ENCODE results near the gene CAMTA1. TPM values are rescaled to one million over a fixed set of nuclear protein-coding genes. Genes with fewer than 3 reads are reported as not detected.

Gene CAMTA1
- total RNA-seq, 1 donor from 2014 or later, result 81.6 TPM

DNA sequence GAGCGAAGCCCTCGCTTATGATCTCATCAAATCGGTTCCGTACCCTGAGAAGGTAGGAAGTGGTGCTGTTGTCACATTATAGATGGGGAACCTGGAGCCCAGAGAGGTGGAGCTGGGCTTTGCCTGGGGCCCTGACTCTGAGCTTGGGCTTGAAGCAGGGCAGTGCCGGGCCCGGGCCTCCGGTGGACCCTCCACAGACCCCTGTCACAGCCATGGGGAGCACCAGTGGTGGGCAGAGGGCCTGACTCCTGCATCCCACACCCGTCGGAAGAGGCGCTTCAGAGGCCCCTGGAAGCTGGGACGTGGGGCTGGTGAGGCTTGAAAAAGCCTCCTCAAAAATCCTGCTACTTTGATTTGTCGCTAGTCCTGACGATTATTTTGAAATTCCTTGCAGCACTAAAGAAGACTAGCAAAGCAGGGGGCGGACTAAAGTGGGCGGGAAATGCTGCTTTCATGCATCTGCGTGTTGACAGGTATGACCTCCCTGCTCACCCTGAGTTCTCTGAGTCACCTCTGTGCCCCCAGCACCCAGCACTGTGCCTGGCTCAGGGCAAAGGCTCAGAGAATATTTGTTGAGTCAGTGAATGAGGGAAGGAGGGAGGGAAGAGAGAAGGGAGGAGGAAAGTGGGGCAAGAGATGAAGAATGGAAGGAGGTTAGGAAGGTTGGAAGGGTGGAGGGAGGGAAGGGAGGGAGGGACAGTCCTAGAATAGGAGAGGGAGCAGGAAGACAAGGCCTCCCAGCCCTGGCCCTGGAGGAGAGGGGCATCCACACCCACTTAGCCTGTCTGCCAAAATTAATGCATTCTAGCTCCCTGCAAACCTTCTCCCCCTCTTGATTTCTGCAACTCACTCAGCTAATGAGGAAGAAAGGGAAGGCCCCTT is 723.0 kb downstream of the CAMTA1 start:
- Mint-ChIP-seq H3K27me3 (ENCODE audit: unreplicated experiment) (no peaks in the 10 kb centered on the region), H3K4me1 (ENCODE audit: unreplicated experiment) (peaks cover 4% of the 10 kb centered on the region), H3K27ac (ENCODE audit: unreplicated experiment) (no peak overlapping the region), H3K4me3 (ENCODE audit: unreplicated experiment) (no peak overlapping the region), H3K9me3 (ENCODE audit: unreplicated experiment) (no peaks in the 10 kb centered on the region), H3K36me3 (ENCODE audit: unreplicated experiment) (no peaks in the 10 kb centered on the region)
- DNase-seq (ENCODE audit: extremely low spot score, unreplicated experiment), result no peak
- TF ChIP-seq, protein P1, sequence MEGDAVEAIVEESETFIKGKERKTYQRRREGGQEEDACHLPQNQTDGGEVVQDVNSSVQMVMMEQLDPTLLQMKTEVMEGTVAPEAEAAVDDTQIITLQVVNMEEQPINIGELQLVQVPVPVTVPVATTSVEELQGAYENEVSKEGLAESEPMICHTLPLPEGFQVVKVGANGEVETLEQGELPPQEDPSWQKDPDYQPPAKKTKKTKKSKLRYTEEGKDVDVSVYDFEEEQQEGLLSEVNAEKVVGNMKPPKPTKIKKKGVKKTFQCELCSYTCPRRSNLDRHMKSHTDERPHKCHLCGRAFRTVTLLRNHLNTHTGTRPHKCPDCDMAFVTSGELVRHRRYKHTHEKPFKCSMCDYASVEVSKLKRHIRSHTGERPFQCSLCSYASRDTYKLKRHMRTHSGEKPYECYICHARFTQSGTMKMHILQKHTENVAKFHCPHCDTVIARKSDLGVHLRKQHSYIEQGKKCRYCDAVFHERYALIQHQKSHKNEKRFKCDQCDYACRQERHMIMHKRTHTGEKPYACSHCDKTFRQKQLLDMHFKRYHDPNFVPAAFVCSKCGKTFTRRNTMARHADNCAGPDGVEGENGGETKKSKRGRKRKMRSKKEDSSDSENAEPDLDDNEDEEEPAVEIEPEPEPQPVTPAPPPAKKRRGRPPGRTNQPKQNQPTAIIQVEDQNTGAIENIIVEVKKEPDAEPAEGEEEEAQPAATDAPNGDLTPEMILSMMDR (IDR thresholded peaks at IDR 0.05), result no peak

DNA sequence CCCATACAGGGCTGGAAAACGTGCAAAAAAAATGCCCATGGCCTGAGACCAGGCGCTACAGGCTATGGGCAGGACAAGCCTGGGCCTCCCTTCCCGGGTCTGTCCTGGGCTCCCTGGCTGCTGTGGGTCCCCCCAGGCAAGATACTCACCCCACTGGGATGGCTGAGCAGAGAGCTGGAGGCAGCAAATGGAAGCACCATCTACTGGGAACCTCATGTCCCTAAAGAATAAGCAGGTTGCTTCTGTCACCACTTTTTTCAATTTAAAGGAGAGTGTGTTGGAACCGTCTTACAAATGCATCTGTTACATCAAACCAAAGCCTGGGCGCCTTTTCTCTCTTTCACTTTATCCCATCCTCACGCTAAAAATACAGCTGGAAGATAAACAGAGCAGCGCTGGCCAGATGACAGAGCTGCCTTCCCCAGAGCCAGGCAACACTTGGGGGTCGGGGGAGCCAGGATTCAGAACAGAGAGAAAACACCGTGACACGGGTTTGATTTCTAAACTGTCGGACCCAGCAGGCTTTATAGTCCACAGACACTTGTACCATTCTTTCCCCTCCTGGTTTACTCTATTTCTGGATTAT is 723.8 kb downstream of the CAMTA1 start:
- no peak overlapping the region for H3K4me3 Mint-ChIP-seq (ENCODE audit: unreplicated experiment)
- DNase-seq (ENCODE audit: extremely low spot score, unreplicated experiment), result no peak
- no peak overlapping the region for H3K27ac Mint-ChIP-seq (ENCODE audit: unreplicated experiment)
- no peaks in the 10 kb centered on the region for H3K9me3 Mint-ChIP-seq (ENCODE audit: unreplicated experiment)
- TF ChIP-seq, protein P1 (IDR thresholded peaks at IDR 0.05), result no peak
- H3K36me3 Mint-ChIP-seq (ENCODE audit: unreplicated experiment), result no peaks in the 10 kb centered on the region
- H3K4me1 Mint-ChIP-seq (ENCODE audit: unreplicated experiment), result peaks cover 4% of the 10 kb centered on the region
- H3K27me3 Mint-ChIP-seq (ENCODE audit: unreplicated experiment), result no peaks in the 10 kb centered on the region

DNA sequence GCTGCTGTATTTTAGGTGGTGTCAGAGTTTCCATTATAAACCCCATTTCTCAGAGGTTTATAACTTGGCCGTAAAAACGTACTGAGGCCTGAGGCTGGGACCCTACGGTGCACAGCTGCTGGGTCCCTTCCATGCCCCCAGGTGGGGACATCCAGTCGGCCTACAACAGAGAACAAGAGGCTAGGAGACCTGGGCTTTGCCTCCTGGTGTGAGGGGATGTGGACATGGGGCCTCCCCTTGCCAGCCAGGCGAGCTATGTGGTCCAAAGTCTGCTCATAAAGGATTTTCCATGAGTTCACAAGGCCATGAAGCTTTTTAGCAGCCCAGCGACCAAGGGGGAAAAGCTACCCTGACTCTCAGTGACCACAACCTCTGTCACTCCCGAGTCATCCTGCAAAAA is 724.3 kb downstream of the CAMTA1 start:
- DNase-seq (ENCODE audit: extremely low spot score, unreplicated experiment), result no peak
- H3K27me3 Mint-ChIP-seq (ENCODE audit: unreplicated experiment), result no peaks in the 10 kb centered on the region
- no peak overlapping the region for H3K27ac Mint-ChIP-seq (ENCODE audit: unreplicated experiment)
- TF ChIP-seq, protein P1 (IDR thresholded peaks at IDR 0.05), result no peak
- no peaks in the 10 kb centered on the region for H3K9me3 Mint-ChIP-seq (ENCODE audit: unreplicated experiment)
- no peaks in the 10 kb centered on the region for H3K36me3 Mint-ChIP-seq (ENCODE audit: unreplicated experiment)
- H3K4me1 Mint-ChIP-seq (ENCODE audit: unreplicated experiment), result peaks cover 4% of the 10 kb centered on the region
- H3K4me3 Mint-ChIP-seq (ENCODE audit: unreplicated experiment), result no peak overlapping the region

DNA sequence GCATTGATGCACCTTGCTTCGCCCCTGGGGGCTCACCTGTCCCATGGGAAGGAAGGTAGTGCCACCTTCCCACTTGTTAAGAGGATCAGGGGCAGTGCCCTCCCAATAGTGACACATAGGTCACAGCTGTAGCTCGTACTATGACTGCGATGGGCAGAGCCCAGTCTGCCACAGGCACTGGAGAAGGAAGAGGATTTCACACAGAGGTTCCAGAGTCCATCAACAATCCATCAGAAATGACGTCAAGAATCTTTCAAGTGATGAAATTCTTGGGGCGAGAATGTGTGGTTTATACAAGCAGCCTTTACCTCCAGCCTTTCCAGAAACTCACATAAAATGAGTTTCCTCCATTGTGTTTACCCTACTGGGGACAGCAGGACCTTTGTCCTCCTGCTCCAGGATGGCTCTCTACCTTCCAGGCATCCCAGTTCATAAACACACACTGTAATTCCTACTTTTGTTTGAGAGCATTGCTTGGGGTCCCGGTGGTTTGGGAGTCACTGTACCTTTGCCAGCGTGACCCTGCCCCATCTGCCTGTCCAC is 725.2 kb downstream of the CAMTA1 start:
- DNase-seq (ENCODE audit: extremely low spot score, unreplicated experiment), result no peak
- Mint-ChIP-seq H3K36me3 (ENCODE audit: unreplicated experiment) (no peaks in the 10 kb centered on the region), H3K9me3 (ENCODE audit: unreplicated experiment) (no peaks in the 10 kb centered on the region), H3K4me3 (ENCODE audit: unreplicated experiment) (no peak overlapping the region), H3K27ac (ENCODE audit: unreplicated experiment) (no peak overlapping the region), H3K4me1 (ENCODE audit: unreplicated experiment) (peaks cover 4% of the 10 kb centered on the region), H3K27me3 (ENCODE audit: unreplicated experiment) (no peaks in the 10 kb centered on the region)
- TF ChIP-seq, protein P1 (IDR thresholded peaks at IDR 0.05), result no peak

DNA sequence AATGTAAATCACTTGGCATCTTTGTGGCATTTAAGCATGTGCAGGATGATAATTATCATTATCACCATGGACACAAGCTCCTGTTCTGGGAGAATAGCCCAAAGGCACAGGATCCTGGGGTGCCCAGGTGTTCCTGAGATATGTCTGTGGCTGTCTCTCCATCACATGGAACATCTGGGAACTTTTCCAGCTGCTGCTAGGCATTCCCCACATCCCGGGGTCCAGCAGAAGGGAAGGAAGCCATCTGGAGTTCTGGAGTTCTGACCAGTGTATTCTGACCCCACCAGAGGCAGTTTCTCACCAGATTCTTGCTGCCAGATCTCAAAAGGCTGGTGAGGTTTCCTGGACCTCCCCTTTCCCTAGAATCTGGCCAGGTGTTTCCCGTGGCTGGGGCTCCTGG is 726.1 kb downstream of the CAMTA1 start:
- H3K36me3 Mint-ChIP-seq (ENCODE audit: unreplicated experiment), result no peaks in the 10 kb centered on the region
- H3K4me3 Mint-ChIP-seq (ENCODE audit: unreplicated experiment), result no peak overlapping the region
- no peak for DNase-seq (ENCODE audit: extremely low spot score, unreplicated experiment)
- H3K9me3 Mint-ChIP-seq (ENCODE audit: unreplicated experiment), result no peaks in the 10 kb centered on the region
- no peak overlapping the region for H3K27ac Mint-ChIP-seq (ENCODE audit: unreplicated experiment)
- peaks cover 4% of the 10 kb centered on the region for H3K4me1 Mint-ChIP-seq (ENCODE audit: unreplicated experiment)
- no peaks in the 10 kb centered on the region for H3K27me3 Mint-ChIP-seq (ENCODE audit: unreplicated experiment)
- TF ChIP-seq, protein P1 (IDR thresholded peaks at IDR 0.05), result no peak
